Brain microvascular endothelial cell (primary cell): ENCODE measurements around the gene IGSF9B.

ENCODE experiments used
- DNase-seq: peaks from one replicate; pipeline ENCODE4 v3.0.0-alpha.2; 2020
- H3K27ac ChIP-seq: fragments of 250-450 bp; sonication (Bioruptor Pico); 2 replicates; pipeline ENCODE4 v1.5.1; 2020; ENCODE audit warnings: mild to moderate bottlenecking, moderate library complexity
- H3K27me3 ChIP-seq: fragments of 250-450 bp; sonication (Bioruptor Pico); replicated peaks from 2 replicates; pipeline ENCODE4 v1.5.1; 2020; ENCODE audit warnings: mild to moderate bottlenecking
- H3K36me3 ChIP-seq: fragments of 250-450 bp; sonication (Bioruptor Pico); replicated peaks from 2 replicates; pipeline ENCODE4 v1.5.1; 2020; ENCODE audit warnings: mild to moderate bottlenecking
- H3K4me3 ChIP-seq: 2 replicates; pipeline ENCODE4 v1.5.1; 2011; ENCODE audit warnings: low read depth, mild to moderate bottlenecking, control low read depth, low read length, moderate library complexity
- CTCF ChIP-seq: IDR thresholded peaks from 2 replicates; pipeline ENCODE4 v1.5.1; 2011; ENCODE audit warnings: low read depth, mild to moderate bottlenecking, moderate library complexity, low read length, control low read depth, inconsistent platforms; ENCODE audit errors: missing control alignments
- in situ Hi-C: cut with HindIII; loops from 2 replicates; pipeline ENCODE4 v1.10.0; 2017; ENCODE audit warnings: low sequenced_read_pairs, low pct_ligation_motif_present

Gene IGSF9B

GRCh38 chr11:133896642-133897330 is 60.0 kb downstream of the IGSF9B start:
- Histone ChIP-seq H3K36me3 (no peaks in the 10 kb centered on the region), H3K4me3 (no peak overlapping the region), H3K27ac (no peak overlapping the region), H3K27me3 (no peaks in the 10 kb centered on the region)
- no peak for DNase-seq
- TF ChIP-seq CTCF, result no peak
- in situ Hi-C loops, result no loop called here

- no peak overlapping the region for H3K4me3 ChIP-seq
- no peak for DNase-seq
- H3K27me3 ChIP-seq, result no peaks in the 10 kb centered on the region
- H3K27ac ChIP-seq, result no peak overlapping the region
- H3K36me3 ChIP-seq, result no peaks in the 10 kb centered on the region
- in situ Hi-C loops, result no loop called here
- TF ChIP-seq CTCF, result no peak
Observed at GRCh38 chr11:133896028-133896427, 60.7 kb downstream of the IGSF9B start.

- H3K36me3 ChIP-seq, result no peaks in the 10 kb centered on the region
- H3K4me3 ChIP-seq, result no peak overlapping the region
- no peaks in the 10 kb centered on the region for H3K27me3 ChIP-seq
- H3K27ac ChIP-seq, result no peak overlapping the region
- TF ChIP-seq CTCF, result no peak
- in situ Hi-C loops, result no loop called here
- DNase-seq, result no peak
Observed at GRCh38 chr11:133895551-133895950, 61.2 kb downstream of the IGSF9B start.

GRCh38 chr11:133895061-133895479 is 61.7 kb downstream of the IGSF9B start:
- TF ChIP-seq CTCF, result no peak
- no peak for DNase-seq
- Histone ChIP-seq H3K27me3 (no peaks in the 10 kb centered on the region), H3K4me3 (no peak overlapping the region), H3K36me3 (no peaks in the 10 kb centered on the region), H3K27ac (no peak overlapping the region)
- in situ Hi-C loops, result no loop called here

GRCh38 chr11:133893381-133893780 is 63.4 kb downstream of the IGSF9B start:
- Histone ChIP-seq H3K27ac (no peak overlapping the region), H3K4me3 (no peak overlapping the region), H3K36me3 (no peaks in the 10 kb centered on the region), H3K27me3 (no peaks in the 10 kb centered on the region)
- no peak for TF ChIP-seq CTCF
- no peak for DNase-seq
- in situ Hi-C loops, result no loop called here
